Endothelial cell of umbilical vein (primary cell): ENCODE measurements around the gene TBC1D24. TPM values are rescaled to one million over a fixed set of nuclear protein-coding genes. Genes with fewer than 3 reads are reported as not detected.

Experiments used
- BruUV-seq: library from RNA; stranded (reverse); fragments of 400-500 nt; replicated peaks from 2 replicates; lab custom pipeline; 2021; lab: Mats Ljungman, UMichigan
- CTCF ChIA-PET: fragments of 300-600, 350-600 bp; sonication (Branson Sonifier 250); formaldehyde crosslinking; loops from one replicate; lab custom pipeline; 2021; ENCODE audit warnings: antibody characterized with exemption, inconsistent platforms; lab: Charles Lee
- POLR2A ChIA-PET: fragments of 300-600, 350-600 bp; sonication (Branson Sonifier 250); formaldehyde crosslinking; loops from one replicate; lab custom pipeline; 2021; ENCODE audit warnings: antibody characterized with exemption, inconsistent platforms; lab: Charles Lee
- DNase-seq: peaks from one replicate; pipeline ENCODE4 v3.0.0-alpha.2; 2011; ENCODE audit warnings: low read depth, low spot score
- FAIRE-seq: peaks from 2 replicates; lab custom pipeline; 2011; peaks lifted over from hg19 to GRCh38; lab: Jason Lieb, UNC
- H2AFZ ChIP-seq: 2 replicates; pipeline ENCODE4 v1.6.0; 2012; ENCODE audit warnings: low read depth, low read length, control low read depth, inconsistent platforms
- H3K27ac ChIP-seq: 2 replicates; pipeline ENCODE4 v1.5.1; 2011; ENCODE audit warnings: low read depth, mild to moderate bottlenecking, control low read depth, low read length, moderate library complexity; ENCODE audit not compliant: insufficient read depth
- H3K27me3 ChIP-seq, 2 experiments: 2 replicates each; pipeline versions ENCODE4 v1.6.0 to v1.6.1; 2011; ENCODE audit warnings: low read length in 2 of 2, mixed read lengths in 1 of 2; ENCODE audit not compliant: control insufficient read depth in 2 of 2, insufficient read depth in 2 of 2
- H3K36me3 ChIP-seq, 2 experiments: 2 replicates in 1 of 2; 3 replicates in 1 of 2; pipeline ENCODE4 v1.5.1; 2011; ENCODE audit warnings: low read length in 2 of 2, mild to moderate bottlenecking in 1 of 2, moderate library complexity in 1 of 2; ENCODE audit not compliant: control insufficient read depth in 2 of 2, insufficient read depth in 2 of 2; ENCODE audit errors: extremely low read depth in 1 of 2
- H3K4me1 ChIP-seq: 3 replicates; pipeline ENCODE4 v1.5.1; 2011; ENCODE audit warnings: mild to moderate bottlenecking, low read length; ENCODE audit not compliant: control insufficient read depth, insufficient read depth; ENCODE audit errors: extremely low read depth
- H3K4me2 ChIP-seq: 2 replicates; pipeline ENCODE4 v1.6.1; 2011; ENCODE audit warnings: low read length, control low read depth, mixed read lengths; ENCODE audit not compliant: insufficient read depth
- H3K4me3 ChIP-seq, 3 experiments: fragments of 200-600 bp in 1 of 3; sonication (generic), shearing (Covaris generic) in 1 of 3; replicated peaks in 1 of 3; 2 replicates each; pipeline ENCODE4 v1.5.1; 2011 to 2016; ENCODE audit warnings: control low read depth in 3 of 3, low read length in 3 of 3, mild to moderate bottlenecking in 2 of 3, inconsistent platforms in 1 of 3, low read depth in 1 of 3, moderate library complexity in 1 of 3; ENCODE audit not compliant: insufficient read depth in 1 of 3
- H3K79me2 ChIP-seq: 2 replicates; pipeline ENCODE4 v1.6.0; 2012; ENCODE audit warnings: low read length, inconsistent platforms; ENCODE audit not compliant: control insufficient read depth, insufficient read depth
- H3K9ac ChIP-seq: replicated peaks from 2 replicates; pipeline ENCODE3; 2011; ENCODE audit warnings: low read length, control low read depth; ENCODE audit not compliant: insufficient read depth; ENCODE audit errors: extremely low read depth
- H3K9me1 ChIP-seq: replicated peaks from 3 replicates; pipeline ENCODE4 v1.6.0; 2011; ENCODE audit warnings: mild to moderate bottlenecking, low read length; ENCODE audit not compliant: control insufficient read depth, insufficient read depth; ENCODE audit errors: extremely low read depth
- H3K9me3 ChIP-seq: replicated peaks from 2 replicates; pipeline ENCODE4 v1.5.1; 2012; ENCODE audit warnings: low read length, inconsistent platforms; ENCODE audit not compliant: control insufficient read depth, insufficient read depth
- H4K20me1 ChIP-seq: replicated peaks from 2 replicates; pipeline ENCODE3; 2011; ENCODE audit warnings: mild to moderate bottlenecking, low read length; ENCODE audit not compliant: control insufficient read depth, insufficient read depth; ENCODE audit errors: extremely low read depth
- EZH2 ChIP-seq: IDR thresholded peaks from 2 replicates; pipeline ENCODE4 v1.6.1; 2012; ENCODE audit warnings: borderline replicate concordance, low read depth, mild to moderate bottlenecking, moderate library complexity, low read length, inconsistent platforms; ENCODE audit not compliant: severe bottlenecking
- FOS ChIP-seq: IDR thresholded peaks from 2 replicates; pipeline ENCODE4 v1.6.1; 2011; ENCODE audit warnings: mild to moderate bottlenecking, low read length, moderate library complexity, borderline replicate concordance; ENCODE audit not compliant: insufficient read depth
- GATA2 ChIP-seq: IDR thresholded peaks from 2 replicates; pipeline ENCODE4 v1.7.0; 2011; ENCODE audit warnings: low read depth, mild to moderate bottlenecking, moderate library complexity, mixed read lengths, low read length; ENCODE audit not compliant: insufficient read length, insufficient read depth
- JUN ChIP-seq: IDR thresholded peaks from 2 replicates; pipeline ENCODE4 v1.6.1; 2011; ENCODE audit warnings: borderline replicate concordance, low read depth; ENCODE audit not compliant: insufficient read length, insufficient read depth
- MYC ChIP-seq: IDR thresholded peaks from one replicate; pipeline ENCODE4 v1.6.1; 2011; ENCODE audit warnings: mild to moderate bottlenecking, low read depth, low read length
- POLR2A ChIP-seq: IDR thresholded peaks from 2 replicates; pipeline ENCODE4 v1.6.1; 2012; ENCODE audit warnings: low read depth, mild to moderate bottlenecking, control low read depth, low read length
- POLR2AphosphoS5 ChIP-seq: IDR thresholded peaks from 2 replicates; pipeline ENCODE4 v1.6.1; 2012; ENCODE audit warnings: low read depth, mild to moderate bottlenecking, control low read depth, low read length, moderate library complexity; ENCODE audit not compliant: insufficient read depth
- dilution Hi-C: fragments of 300-500 bp; cut with MboI; formaldehyde crosslinking; loops from one replicate; pipeline ENCODE4 v1.15.0; 2019; ENCODE audit warnings: low sequenced_read_pairs; ENCODE audit not compliant: extremely low pct_ligation_motif_present
- intact Hi-C: fragments of 100-400 bp; cut with micrococcal nuclease; formaldehyde crosslinking; loops from one replicate; pipeline ENCODE4 v1.10.0; 2022
- polyA plus RNA-seq, 4 experiments: library from polyadenylated mRNA; depleted of rRNA in 3 of 4; stranded (reverse) in 3 of 4; unstranded in 1 of 4; fragments of >200 nt; gene quantifications; 2 replicates each; pipeline versions ENCODE4 v1.2.1 to v1.2.3, GENCODE V29; 2011 to 2012; ENCODE audit warnings: missing spikeins in 1 of 4
- total RNA-seq: library from RNA; stranded (reverse); gene quantifications from 2 replicates; pipeline ENCODE4 v1.2.3, GENCODE V29; 2021
- TF ChIP-seq, protein P1 (sequence below): IDR thresholded peaks from 2 replicates; pipeline ENCODE4 v1.6.1; 2011; ENCODE audit not compliant: insufficient read depth, insufficient read length
- TF ChIP-seq, protein P2 (sequence below), 2 donors: IDR thresholded peaks; 1 replicate in 1 of 2; 2 replicates in 1 of 2; pipeline ENCODE4 v1.5.1; 2011; ENCODE audit warnings: low read length in 2 of 2, mild to moderate bottlenecking in 2 of 2, moderate library complexity in 2 of 2, control low read depth in 1 of 2, inconsistent platforms in 1 of 2, low read depth in 1 of 2; ENCODE audit not compliant: insufficient read depth in 1 of 2; ENCODE audit errors: extremely low read depth in 1 of 2

Gene TBC1D24
- total and polyA plus RNA-seq, 2 donors (not counting 3 experiments of a cell fraction or from before 2014, with no cell fraction given): 8.1 to 22.8 TPM

DNA sequence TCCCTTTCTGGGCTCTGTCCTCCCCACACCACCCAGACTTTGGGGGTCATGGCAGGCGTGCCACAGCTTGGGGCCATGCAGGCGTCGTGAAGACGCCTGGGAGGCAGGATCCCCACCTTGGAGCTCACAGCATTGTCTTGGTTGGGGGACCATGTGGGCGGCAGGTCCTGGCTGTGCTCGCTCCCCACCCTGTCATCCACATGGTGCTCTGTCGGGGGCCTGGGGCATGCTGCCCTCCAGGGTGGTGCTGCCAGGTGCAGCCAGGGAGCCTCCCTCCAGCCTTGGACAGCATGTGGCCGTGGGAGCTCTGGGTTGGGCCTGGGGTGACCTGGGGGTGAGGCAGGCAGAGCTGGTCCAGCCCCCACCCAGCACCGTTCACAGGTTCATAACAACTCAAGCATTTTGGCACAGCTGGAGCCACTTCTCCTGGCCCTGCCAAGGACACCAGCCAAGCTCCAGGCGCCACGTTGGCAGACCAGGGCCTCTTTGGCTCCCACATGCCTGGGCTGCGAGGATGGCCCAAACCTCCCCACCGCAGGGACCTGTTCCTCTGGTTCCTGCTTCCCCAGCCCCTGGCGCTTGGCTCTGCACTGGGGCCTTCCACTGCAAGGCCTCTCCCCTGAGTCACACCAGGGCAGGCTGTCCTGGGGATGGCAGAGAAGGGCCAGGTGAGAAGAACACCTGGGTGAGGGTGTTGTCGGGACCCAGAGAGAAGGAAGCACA, 23.8 kb downstream of the TBC1D24 start:
- dilution Hi-C loops (no loop called here), intact Hi-C loops (no loop called here)
- Histone ChIP-seq H3K9me1 (no peaks in the 10 kb centered on the region), H3K4me1 (no peaks in the 10 kb centered on the region), H3K9me3 (no peaks in the 10 kb centered on the region), H3K36me3 (peaks cover 0 to 16% of the 10 kb centered on the region in 2 experiments), H3K27ac (no peak overlapping the region), H3K79me2 (no peaks in the 10 kb centered on the region), H3K27me3 (no peaks in the 10 kb centered on the region), H4K20me1 (no peaks in the 10 kb centered on the region), H3K4me2 (no peak overlapping the region), H3K9ac (no peak overlapping the region), H3K4me3 (no peak overlapping the region), H2AFZ (no peak overlapping the region)
- POLR2A ChIA-PET: no interaction called here
- no TSS peak for BruUV-seq
- FAIRE-seq: no peak
- TF ChIP-seq POLR2A: no peak
- no peak for TF ChIP-seq EZH2
- TF ChIP-seq, protein P1, sequence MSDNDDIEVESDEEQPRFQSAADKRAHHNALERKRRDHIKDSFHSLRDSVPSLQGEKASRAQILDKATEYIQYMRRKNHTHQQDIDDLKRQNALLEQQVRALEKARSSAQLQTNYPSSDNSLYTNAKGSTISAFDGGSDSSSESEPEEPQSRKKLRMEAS: no peak
- TF ChIP-seq GATA2: no peak
- TF ChIP-seq POLR2AphosphoS5: no peak
- no peak for TF ChIP-seq JUN
- TF ChIP-seq MYC: no peak
- DNase-seq: no peak
- CTCF ChIA-PET: no interaction called here

DNA sequence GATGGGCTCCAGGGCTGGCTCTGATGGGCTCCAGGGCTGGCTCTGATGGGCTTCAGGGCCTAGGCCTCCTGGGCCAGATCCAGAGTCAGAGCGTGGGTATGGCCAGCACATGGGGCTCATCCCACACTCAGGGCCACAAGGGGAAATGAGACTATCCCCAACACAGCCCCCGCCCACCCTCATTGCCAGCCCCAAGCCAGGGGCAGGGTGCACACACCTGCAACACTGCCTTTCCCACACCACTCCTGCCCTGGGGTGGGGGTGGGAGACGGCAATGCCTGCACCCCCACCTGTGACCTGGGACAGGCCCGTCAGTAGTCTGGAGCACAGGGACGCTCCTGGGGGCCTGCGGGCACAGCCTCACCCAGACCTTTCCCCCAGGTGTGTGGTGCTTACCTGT, 24.5 kb downstream of the TBC1D24 start:
- FAIRE-seq (no peak), DNase-seq (no peak)
- dilution Hi-C loops: no loop called here
- Histone ChIP-seq H4K20me1 (no peaks in the 10 kb centered on the region), H3K36me3 (peaks cover 0 to 16% of the 10 kb centered on the region in 2 experiments), H3K27ac (no peak overlapping the region), H3K9me3 (no peaks in the 10 kb centered on the region), H2AFZ (no peak overlapping the region), H3K9ac (no peak overlapping the region), H3K4me1 (no peaks in the 10 kb centered on the region), H3K27me3 (no peaks in the 10 kb centered on the region), H3K9me1 (no peaks in the 10 kb centered on the region), H3K4me3 (no peak overlapping the region), H3K79me2 (no peaks in the 10 kb centered on the region), H3K4me2 (no peak overlapping the region)
- no TSS peak for BruUV-seq
- ChIA-PET POLR2A (no interaction called here), CTCF (interaction anchor here (0.7 to 2.7 kb wide), 2 partner anchors 159 to 203 kb away, joined by 3 to 25 read pairs; partner anchors contain the start of gene ABCA3)
- TF ChIP-seq, protein P1: no peak
- TF ChIP-seq POLR2A (no peak), GATA2 (no peak), JUN (no peak), POLR2AphosphoS5 (no peak), MYC (no peak), EZH2 (no peak), FOS (no peak)
- TF ChIP-seq, protein P2, sequence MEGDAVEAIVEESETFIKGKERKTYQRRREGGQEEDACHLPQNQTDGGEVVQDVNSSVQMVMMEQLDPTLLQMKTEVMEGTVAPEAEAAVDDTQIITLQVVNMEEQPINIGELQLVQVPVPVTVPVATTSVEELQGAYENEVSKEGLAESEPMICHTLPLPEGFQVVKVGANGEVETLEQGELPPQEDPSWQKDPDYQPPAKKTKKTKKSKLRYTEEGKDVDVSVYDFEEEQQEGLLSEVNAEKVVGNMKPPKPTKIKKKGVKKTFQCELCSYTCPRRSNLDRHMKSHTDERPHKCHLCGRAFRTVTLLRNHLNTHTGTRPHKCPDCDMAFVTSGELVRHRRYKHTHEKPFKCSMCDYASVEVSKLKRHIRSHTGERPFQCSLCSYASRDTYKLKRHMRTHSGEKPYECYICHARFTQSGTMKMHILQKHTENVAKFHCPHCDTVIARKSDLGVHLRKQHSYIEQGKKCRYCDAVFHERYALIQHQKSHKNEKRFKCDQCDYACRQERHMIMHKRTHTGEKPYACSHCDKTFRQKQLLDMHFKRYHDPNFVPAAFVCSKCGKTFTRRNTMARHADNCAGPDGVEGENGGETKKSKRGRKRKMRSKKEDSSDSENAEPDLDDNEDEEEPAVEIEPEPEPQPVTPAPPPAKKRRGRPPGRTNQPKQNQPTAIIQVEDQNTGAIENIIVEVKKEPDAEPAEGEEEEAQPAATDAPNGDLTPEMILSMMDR (IDR thresholded peaks at IDR 0.05; ENCODE audit: extremely low read depth in 1 of 2, insufficient read depth in 1 of 2, low read depth in 1 of 2, low read length in 2 of 2): no peak
- intact Hi-C loops: no loop called here
